Measurements from ENCODE around the gene DLGAP1.

The DLGAP1 gene

GRCh38 chr18:4252829-4253228 lies 202.3 kb downstream of the DLGAP1 start:
- POLR2A ChIA-PET, result no interaction called here

GRCh38 chr18:4251873-4252272 lies 203.2 kb downstream of the DLGAP1 start:
- Histone ChIP-seq H3K4me1 (ENCODE audit: control insufficient read depth, insufficient read depth, low read length) (no peaks in the 10 kb centered on the region), H3K36me3 (ENCODE audit: control insufficient read depth in 2 of 2, insufficient read depth in 1 of 2, low read length in 2 of 2) (no peaks in the 10 kb centered on the region), H3K9me3 (ENCODE audit: control insufficient read depth, insufficient read depth, low read depth, low read length) (no peaks in the 10 kb centered on the region), H3K27ac (ENCODE audit: extremely low read depth, low read depth, low read length) (no peak overlapping the region), H3K4me3 (ENCODE audit: low read depth, low read length) (no peak overlapping the region)
- no peak for TF ChIP-seq SALL2 (tag by site-specific recombination; IDR thresholded peaks at IDR 0.05; ENCODE audit: borderline replicate concordance)
- TF ChIP-seq ZNF645 (tag by site-specific recombination; IDR thresholded peaks at IDR 0.05), result no peak
- TF ChIP-seq EGR2 (tag by site-specific recombination; IDR thresholded peaks at IDR 0.05; ENCODE audit: low read depth), result no peak
- CTCF ChIA-PET, result interaction anchor here (0.9 kb wide), 1 partner anchor 146 kb away, joined by 3 read pairs; no protein-coding TSS in a partner anchor
- POLR2A ChIA-PET, result no interaction called here

More at GRCh38 chr18:4252829-4253228, 202.3 kb downstream of the DLGAP1 start:
- TF ChIP-seq ZBTB49 (tag by site-specific recombination; IDR thresholded peaks at IDR 0.05; ENCODE audit: low read depth), result no peak
- no peak for TF ChIP-seq ZEB2 (tag by site-specific recombination; IDR thresholded peaks at IDR 0.05)
- TF ChIP-seq OSR2 (tag by site-specific recombination; IDR thresholded peaks at IDR 0.05), result no peak
- TF ChIP-seq ZNF19 (tag by site-specific recombination; IDR thresholded peaks at IDR 0.05; ENCODE audit: low read depth), result no peak
- no peak for TF ChIP-seq ZNF664 (tag by site-specific recombination; IDR thresholded peaks at IDR 0.05)
- TF ChIP-seq ZNF26 (tag by site-specific recombination; IDR thresholded peaks at IDR 0.05), result no peak
- no peak for TF ChIP-seq YY2 (tag by site-specific recombination; IDR thresholded peaks at IDR 0.05)
- TF ChIP-seq ZNF580 (tag by site-specific recombination; IDR thresholded peaks at IDR 0.05), result no peak
- no peak for TF ChIP-seq ZNF292 (tag by site-specific recombination; IDR thresholded peaks at IDR 0.05; ENCODE audit: borderline replicate concordance, low read depth)
- no peak for TF ChIP-seq ZNF416 (tag by site-specific recombination; IDR thresholded peaks at IDR 0.05)
- no peak for TF ChIP-seq ZNF777 (tag by site-specific recombination; IDR thresholded peaks at IDR 0.05; ENCODE audit: borderline replicate concordance)
- TF ChIP-seq HOXA7 (CRISPR knock-in tag; IDR thresholded peaks at IDR 0.05; ENCODE audit: borderline replicate concordance), result no peak
- H3K4me1 ChIP-seq (ENCODE audit: control insufficient read depth, insufficient read depth, low read length), result no peaks in the 10 kb centered on the region
- H3K9me3 ChIP-seq (ENCODE audit: control insufficient read depth, insufficient read depth, low read depth, low read length), result no peaks in the 10 kb centered on the region
- H3K4me3 ChIP-seq (ENCODE audit: low read depth, low read length), result no peak overlapping the region
- no peak overlapping the region for H3K27ac ChIP-seq (ENCODE audit: extremely low read depth, low read depth, low read length)
- no peaks in the 10 kb centered on the region for H3K36me3 ChIP-seq (ENCODE audit: control insufficient read depth in 2 of 2, insufficient read depth in 1 of 2, low read length in 2 of 2)
- CTCF ChIA-PET, result no interaction called here

- ChIA-PET CTCF (interaction anchor here (0.9 kb wide), 1 partner anchor 145 kb away, joined by 3 read pairs; no protein-coding TSS in a partner anchor), POLR2A (no interaction called here)
- no peaks in the 10 kb centered on the region for H3K9me3 ChIP-seq (ENCODE audit: control insufficient read depth, insufficient read depth, low read depth, low read length)
- no peak overlapping the region for H3K27ac ChIP-seq (ENCODE audit: extremely low read depth, low read depth, low read length)
- no peak overlapping the region for H3K4me3 ChIP-seq (ENCODE audit: low read depth, low read length)
- H3K4me1 ChIP-seq (ENCODE audit: control insufficient read depth, insufficient read depth, low read length), result no peaks in the 10 kb centered on the region
- H3K36me3 ChIP-seq (ENCODE audit: control insufficient read depth in 2 of 2, insufficient read depth in 1 of 2, low read length in 2 of 2), result no peaks in the 10 kb centered on the region
- TF ChIP-seq ZNF776 (tag by site-specific recombination; IDR thresholded peaks at IDR 0.05; ENCODE audit: borderline replicate concordance) (no peak), ZBTB10 (tag by site-specific recombination; IDR thresholded peaks at IDR 0.05) (no peak), INSM2 (tag by site-specific recombination; IDR thresholded peaks at IDR 0.05) (no peak), ZBTB1 (tag by site-specific recombination; IDR thresholded peaks at IDR 0.05) (no peak), TRIM28 (IDR thresholded peaks at IDR 0.05; ENCODE audit: borderline replicate concordance, low read length) (no peak), ZNF426 (tag by site-specific recombination; IDR thresholded peaks at IDR 0.05) (no peak), FEZF1 (tag by site-specific recombination; IDR thresholded peaks at IDR 0.05) (no peak), ZBTB7A (tag by site-specific recombination; IDR thresholded peaks at IDR 0.05; ENCODE audit: low read depth) (no peak)
These were observed 203.9 kb downstream of the DLGAP1 start for GRCh38 chr18:4251206-4251605.
